GM13976 (cell line): ENCODE results near the gene OVCA2.
"Not testable (repeated sequence)": the region's sequence is repeated elsewhere in the genome, so short reads cannot be mapped to it uniquely, and the experiment has no call there.

ENCODE experiments used
- DNase-seq: peaks from one replicate; pipeline ENCODE4 v3.0.0; 2012; ENCODE audit warnings: low spot score
- CTCF ChIP-seq: IDR thresholded peaks from 2 replicates; pipeline ENCODE4 v1.5.1; 2012; ENCODE audit warnings: borderline replicate concordance, mild to moderate bottlenecking; ENCODE audit not compliant: insufficient read depth; ENCODE audit errors: extremely low read depth, missing control alignments, control extremely low read depth
- in situ Hi-C: fragments of 300-500 bp; cut with MboI; formaldehyde crosslinking; loops from one replicate; pipeline ENCODE4 v1.12.0; 2022; ENCODE audit warnings: low sequenced_read_pairs, mixed read lengths, inconsistent platforms; ENCODE audit not compliant: unreplicated experiment

The OVCA2 gene

GRCh38 chr17:2008332-2009126 is 33.3 kb upstream of the OVCA2 start:
- no peak for DNase-seq
- no peak for TF ChIP-seq CTCF
- in situ Hi-C loops = no loop called here

GRCh38 chr17:2009737-2010136 is 32.1 kb upstream of the OVCA2 start:
- TF ChIP-seq CTCF = no peak
- in situ Hi-C loops = no loop called here
- no peak for DNase-seq

- in situ Hi-C loops = no loop called here
- no peak for DNase-seq
- TF ChIP-seq CTCF = no peak
Measured at GRCh38 chr17:2011411-2012371, 30.1 kb upstream of the OVCA2 start.

GRCh38 chr17:2012499-2012898 is 29.3 kb upstream of the OVCA2 start:
- DNase-seq = no peak
- no peak for TF ChIP-seq CTCF
- in situ Hi-C loops = no loop called here

GRCh38 chr17:2013220-2013993 is 28.4 kb upstream of the OVCA2 start:
- DNase-seq, in situ Hi-C loops: not testable (repeated sequence)

GRCh38 chr17:2013994-2014317 is 27.9 kb upstream of the OVCA2 start:
- TF ChIP-seq CTCF = no peak
- in situ Hi-C loops = no loop called here
- no peak for DNase-seq
